ENCODE results near the gene NMD3. TPM values are rescaled to one million over a fixed set of nuclear protein-coding genes. Genes with fewer than 3 reads are reported as not detected.
A peak's percentile ranks its signal among the peaks of the same experiment; 100 is the strongest.

Gene NMD3
- total RNA-seq (2022), result 61.7 and 62.4 TPM in 2 replicates
- percentile 92 among the genes with signal in this experiment for Bru-seq, nascent RNA
- percentile 93 among the genes with signal in this experiment for BruChase-seq, experiment 1, labeled RNA remaining after a 2-hour chase
- percentile 87 among the genes with signal in this experiment for BruChase-seq, experiment 2, labeled RNA remaining after a 6-hour chase
- long read RNA-seq, transcript NMD3-201 (16 exons, 3,049 nt), result major isoform, 63 of 107 reads
- long read RNA-seq, partial matches to known transcripts, result 1 of 107 reads
- long read RNA-seq, other reads (novel, unspliced or antisense), result 41 of 107 reads

DNA sequence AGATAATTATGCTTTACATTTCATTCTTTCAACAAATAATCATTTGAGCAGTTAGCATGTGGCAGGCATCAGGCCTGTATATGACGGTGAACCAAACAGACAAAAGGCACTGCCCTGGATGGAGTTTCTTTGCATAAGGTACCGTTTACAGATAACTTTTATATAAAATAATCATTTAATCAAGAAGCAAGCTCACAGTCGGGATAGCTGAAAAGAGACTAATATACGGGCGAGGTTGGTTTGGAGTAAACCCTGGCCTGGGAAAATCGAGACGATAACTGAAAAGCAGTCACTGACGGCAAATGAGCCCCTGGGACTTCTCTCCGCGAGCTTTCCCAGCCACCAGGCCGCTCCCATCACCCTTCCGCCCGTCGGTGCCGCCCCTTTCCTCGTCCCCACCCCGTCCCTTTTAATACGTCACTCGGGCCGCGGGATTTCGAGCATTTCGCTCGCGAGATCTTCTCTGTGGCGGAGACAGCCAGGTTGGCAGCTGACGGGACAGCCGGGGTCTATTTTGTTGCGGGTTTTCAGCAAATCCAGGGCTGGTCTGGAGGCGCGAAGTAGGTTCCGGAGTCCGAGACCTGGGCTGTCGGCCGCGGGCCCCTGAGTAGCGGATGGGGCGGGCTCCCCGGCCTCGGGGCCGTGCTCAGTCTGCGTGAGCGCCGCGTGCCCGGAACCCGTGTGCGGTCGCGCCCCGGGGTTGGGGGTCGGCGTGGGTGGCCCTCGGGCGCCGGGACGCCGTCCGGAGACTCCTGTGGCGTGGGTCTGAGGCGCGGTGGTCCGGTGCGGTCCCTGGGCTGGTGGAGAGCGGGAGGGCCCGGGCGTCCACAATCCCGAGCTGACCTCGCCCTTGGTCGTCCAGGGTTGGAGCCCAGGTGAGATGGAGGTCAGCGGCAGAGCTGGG lies at the start of gene NMD3:
Gene NMD3, plus strand, starts transcription at position 462 of the 904 bp plus-strand sequence. CDS start 703 bp downstream, outside the sequence.
- BruUV-seq (replicated peaks), result no TSS peak
- DNase-seq, result peak; percentile 95
- H3K4me3 Mint-ChIP-seq (ENCODE audit: unreplicated experiment), result peak within 1 kb of the TSS; percentile 80
- ChIA-PET CTCF (no interaction called here), POLR2A (interaction anchor here (1.2 kb wide), 1 partner anchor 201 kb away, joined by 4 read pairs; no protein-coding TSS in a partner anchor)
- H3K36me3 Mint-ChIP-seq (ENCODE audit: insufficient read depth, unreplicated experiment), result peaks cover 26% of the 10 kb centered on the region
- TF ChIP-seq CTCF (IDR thresholded peaks at IDR 0.05; ENCODE audit: insufficient read depth in 1 of 2, low read depth in 1 of 2, low read length in 1 of 2, severe bottlenecking in 1 of 2, unreplicated experiment in 1 of 2), result no peak
- H3K4me1 Mint-ChIP-seq (ENCODE audit: low read depth, unreplicated experiment), result peaks cover 6% of the 10 kb centered on the region
- H3K4me3 ChIP-seq (ENCODE audit: low read depth, low read length), result peak within 1 kb of the TSS; percentile 86
- no peaks in the 10 kb centered on the region; the same call in 1 of the 2 replicates for H3K36me3 ChIP-seq (ENCODE audit: control insufficient read depth, insufficient read depth, low read length)
- no peaks in the 10 kb centered on the region for H3K9me3 ChIP-seq
- H3K27ac Mint-ChIP-seq (ENCODE audit: unreplicated experiment), result peak within 1 kb of the TSS; percentile 81
- peaks cover 6% of the 10 kb centered on the region; the same call in 1 of the 2 replicates for H3K4me1 ChIP-seq
- H3K27me3 ChIP-seq (replicated peaks; ENCODE audit: control insufficient read depth, insufficient read depth, low read length), result no peaks in the 10 kb centered on the region
- H3K27me3 Mint-ChIP-seq (ENCODE audit: insufficient read depth, unreplicated experiment), result no peaks in the 10 kb centered on the region
- H3K9me3 Mint-ChIP-seq (ENCODE audit: unreplicated experiment), result no peaks in the 10 kb centered on the region
- intact Hi-C loops (cut with micrococcal nuclease; ENCODE audit: unreplicated experiment), result loop anchor here (1.0 to 5.0 kb wide), 4 partner anchors 119 to 466 kb away; no protein-coding TSS in a partner anchor

DNA sequence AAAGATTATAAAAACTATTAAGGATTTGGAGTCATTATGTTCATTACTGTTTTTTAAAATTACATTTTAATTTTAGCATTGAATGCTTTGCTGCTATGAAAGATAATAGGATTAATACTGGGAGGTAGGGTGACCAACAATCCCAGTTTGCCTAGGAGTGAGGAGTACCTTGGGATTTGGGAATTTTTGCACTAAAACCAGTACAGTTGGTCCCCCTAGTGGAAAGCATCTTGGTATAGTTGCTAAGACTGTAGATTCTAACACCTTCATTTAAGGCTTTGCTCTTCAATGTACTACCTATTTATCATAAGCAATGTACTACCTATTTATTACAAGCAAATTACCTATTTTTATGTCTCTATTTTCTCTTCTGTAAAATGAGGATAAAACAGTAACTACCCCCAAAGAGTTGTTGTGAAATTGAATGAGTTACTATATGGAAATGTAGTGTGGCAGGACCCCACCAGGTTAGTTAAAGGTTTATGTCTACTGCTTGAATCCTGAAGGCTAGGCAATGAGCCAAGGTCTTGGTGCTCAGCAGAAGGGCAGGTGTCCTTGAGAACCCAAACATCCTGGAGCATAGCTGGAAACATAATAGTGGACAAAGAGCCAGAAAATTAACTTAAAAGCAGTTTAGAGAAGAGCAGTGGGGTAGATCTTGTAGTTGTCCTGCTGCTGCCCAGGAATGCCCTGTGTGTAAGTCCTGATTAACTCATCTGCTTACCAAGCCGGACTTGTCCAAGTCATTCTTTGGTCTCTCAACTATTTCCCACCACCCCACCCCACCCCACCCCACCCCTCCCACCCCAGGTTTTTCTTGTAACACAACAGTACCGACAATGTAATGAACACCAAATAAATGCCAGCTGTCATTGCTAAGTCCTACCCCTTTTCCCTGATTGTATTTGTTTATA lies 49.2 kb upstream of the NMD3 start:
- no TSS peak for BruUV-seq (replicated peaks)
- H3K9me3 Mint-ChIP-seq (ENCODE audit: unreplicated experiment), result peaks cover 10% of the 10 kb centered on the region
- CTCF ChIA-PET, result no interaction called here
- POLR2A ChIA-PET, result no interaction called here
- H3K27ac Mint-ChIP-seq (ENCODE audit: unreplicated experiment), result no peak overlapping the region
- intact Hi-C loops (cut with micrococcal nuclease; ENCODE audit: unreplicated experiment), result loop anchor here (1.0 kb wide), 1 partner anchor 76 kb away; no protein-coding TSS in a partner anchor
- no peaks in the 10 kb centered on the region for H3K27me3 ChIP-seq (replicated peaks; ENCODE audit: control insufficient read depth, insufficient read depth, low read length)
- no peaks in the 10 kb centered on the region for H3K9me3 ChIP-seq
- peak in 1 of 2 experiments; percentile 14 for DNase-seq
- H3K4me3 ChIP-seq (ENCODE audit: low read depth, low read length), result no peak overlapping the region
- H3K4me3 Mint-ChIP-seq (ENCODE audit: unreplicated experiment), result no peak overlapping the region
- H3K4me1 ChIP-seq, result no peaks in the 10 kb centered on the region
- H3K27me3 Mint-ChIP-seq (ENCODE audit: insufficient read depth, unreplicated experiment), result no peaks in the 10 kb centered on the region
- no peaks in the 10 kb centered on the region for H3K4me1 Mint-ChIP-seq (ENCODE audit: low read depth, unreplicated experiment)
- no peaks in the 10 kb centered on the region for H3K36me3 ChIP-seq (ENCODE audit: control insufficient read depth, insufficient read depth, low read length)
- no peaks in the 10 kb centered on the region for H3K36me3 Mint-ChIP-seq (ENCODE audit: insufficient read depth, unreplicated experiment)
- TF ChIP-seq CTCF (IDR thresholded peaks at IDR 0.05; ENCODE audit: insufficient read depth in 1 of 2, low read depth in 1 of 2, low read length in 1 of 2, severe bottlenecking in 1 of 2, unreplicated experiment in 1 of 2), result peak; percentile 47 to 52

Data from Caco-2 (cell line).